GM12878 (cell line): Measurements from ENCODE around the gene HYI. TPM values are rescaled to one million over a fixed set of nuclear protein-coding genes. Genes with fewer than 3 reads are reported as not detected.

Source experiments
- ATAC-seq: fragments of 200-7000 bp; cut with Tn5 transposase; 3 replicates; pipeline ENCODE4 v1.9.1; 2020; ENCODE audit warnings: mild to moderate bottlenecking, moderate library complexity
- BruUV-seq: library from RNA; stranded (reverse); fragments of 400-500 nt; replicated peaks from 2 replicates; lab custom pipeline; 2021; lab: Mats Ljungman, UMichigan
- CTCF ChIA-PET: fragments of 300-600 bp; sonication (Branson Sonifier 250); formaldehyde crosslinking; extraction: SDS; loops from one replicate; lab custom pipeline; 2021; ENCODE audit warnings: inconsistent platforms; lab: Yijun Ruan, JAX
- POLR2A ChIA-PET: fragments of 350-600 bp; formaldehyde crosslinking; extraction: SDS; loops from one replicate; lab custom pipeline; 2021; ENCODE audit warnings: inconsistent platforms; lab: Charles Lee
- RAD21 ChIA-PET: fragments of 300-600 bp; sonication (Branson Sonifier 250); formaldehyde crosslinking; loops from one replicate; lab custom pipeline; 2023; ENCODE audit warnings: antibody characterized with exemption; ENCODE audit not compliant: unreplicated experiment; lab: Charles Lee
- SMC1A ChIA-PET: fragments of 300-600 bp; sonication (Branson Sonifier 250); formaldehyde crosslinking; loops from one replicate; lab custom pipeline; 2023; ENCODE audit not compliant: unreplicated experiment, uncharacterized antibody; lab: Charles Lee
- DNase-seq: peaks from one replicate; pipeline ENCODE4 v3.0.0-alpha.2; 2011; ENCODE audit warnings: low read depth, low spot score
- FAIRE-seq: peaks from 3 replicates; lab custom pipeline; 2011; peaks lifted over from hg19 to GRCh38; lab: Jason Lieb, UNC
- H2AFZ ChIP-seq: 2 replicates; pipeline ENCODE4 v1.6.0; 2011; ENCODE audit warnings: low read depth, low read length, control low read depth; ENCODE audit not compliant: control insufficient read depth
- H3K27ac ChIP-seq: 2 replicates; pipeline ENCODE4 v1.5.1; 2011; ENCODE audit warnings: control low read depth; ENCODE audit not compliant: control insufficient read depth, insufficient read depth
- H3K27me3 ChIP-seq, 2 experiments: replicated peaks in 1 of 2; 2 replicates each; pipeline versions ENCODE4 v1.6.0 to v1.6.1; 2011; ENCODE audit warnings: low read length in 1 of 2; ENCODE audit not compliant: control insufficient read depth in 2 of 2, insufficient read depth in 2 of 2
- H3K36me3 ChIP-seq, 2 experiments: 2 replicates each; pipeline ENCODE4 v1.5.1; 2011; ENCODE audit warnings: low read length in 1 of 2; ENCODE audit not compliant: control insufficient read depth in 2 of 2, insufficient read depth in 2 of 2
- H3K4me1 ChIP-seq: 2 replicates; pipeline ENCODE4 v1.6.1; 2011; ENCODE audit warnings: mild to moderate bottlenecking, low read length, moderate library complexity, mixed read lengths; ENCODE audit not compliant: control insufficient read depth, insufficient read depth
- H3K4me2 ChIP-seq: 2 replicates; pipeline ENCODE4 v1.6.0; 2011; ENCODE audit warnings: control low read depth; ENCODE audit not compliant: control insufficient read depth, insufficient read depth
- H3K4me3 ChIP-seq: fragments of 200-600 bp; sonication (generic); 2 replicates; pipeline ENCODE4 v1.5.1; 2016
- H3K79me2 ChIP-seq: 2 replicates; pipeline ENCODE4 v1.6.0; 2011; ENCODE audit warnings: low read length; ENCODE audit not compliant: control insufficient read depth, insufficient read depth
- H3K9ac ChIP-seq: 2 replicates; pipeline ENCODE4 v1.8.0; 2011; ENCODE audit warnings: low read length, control low read depth, mixed read lengths; ENCODE audit not compliant: control insufficient read depth, insufficient read depth
- H3K9me3 ChIP-seq: replicated peaks from 3 replicates; pipeline ENCODE4 v1.5.1; 2011; ENCODE audit warnings: mild to moderate bottlenecking, low read length; ENCODE audit not compliant: control insufficient read depth, insufficient read depth
- H4K20me1 ChIP-seq: 2 replicates; pipeline ENCODE4 v1.6.0; 2011; ENCODE audit not compliant: control insufficient read depth, insufficient read depth
- CBX3 ChIP-seq: fragments of 200-600 bp; sonication (generic); IDR thresholded peaks from 2 replicates; pipeline ENCODE4 v1.6.1; 2016; ENCODE audit warnings: low read depth, borderline replicate concordance
- CEBPB ChIP-seq, 2 experiments: fragments of 150-350 bp in 1 of 2; IDR thresholded peaks; 2 replicates each; pipeline ENCODE4 v1.6.1; 2012 to 2014; ENCODE audit warnings: low read depth in 2 of 2, low read length in 2 of 2, borderline replicate concordance in 1 of 2, inconsistent platforms in 1 of 2
- HDAC6 ChIP-seq: fragments of 200-600 bp; sonication (generic); IDR thresholded peaks from one replicate; pipeline ENCODE4 v1.8.0; 2017; ENCODE audit warnings: antibody characterized with exemption; ENCODE audit not compliant: unreplicated experiment
- IRF4 ChIP-seq: IDR thresholded peaks from 2 replicates; pipeline ENCODE4 v1.6.1; 2011; ENCODE audit warnings: low read depth, low read length
- KDM1A ChIP-seq: fragments of 200-600 bp; sonication (generic); IDR thresholded peaks from 2 replicates; pipeline ENCODE4 v1.6.1; 2016; ENCODE audit warnings: borderline replicate concordance
- LARP7 ChIP-seq: fragments of 450-650 bp; IDR thresholded peaks from 2 replicates; pipeline ENCODE4 v1.6.1; 2017; ENCODE audit warnings: mild to moderate bottlenecking
- NBN ChIP-seq: fragments of 450-650 bp; IDR thresholded peaks from 2 replicates; pipeline ENCODE4 v1.6.1; 2016
- NFYB ChIP-seq: IDR thresholded peaks from 2 replicates; pipeline ENCODE4 v1.6.1; 2011; ENCODE audit warnings: low read depth, mild to moderate bottlenecking, low read length, improper control_type of control experiment, moderate library complexity; ENCODE audit not compliant: insufficient read depth
- NR2F1 ChIP-seq: fragments of 450-650 bp; conservative IDR thresholded peaks from 2 replicates; pipeline ENCODE4 v1.6.1; 2017; ENCODE audit warnings: mild to moderate bottlenecking
- ZBED1 ChIP-seq: IDR thresholded peaks from 2 replicates; pipeline ENCODE4 v1.6.1; 2016; ENCODE audit warnings: borderline replicate concordance
- ZBTB4 ChIP-seq: fragments of 450-650 bp; formaldehyde crosslinking; IDR thresholded peaks from 2 replicates; pipeline ENCODE4 v1.4.0; 2022; ENCODE audit warnings: mild to moderate bottlenecking, moderate library complexity
- ZNF274 ChIP-seq: IDR thresholded peaks from one replicate; pipeline ENCODE4 v1.8.0; 2011; ENCODE audit not compliant: insufficient read length, insufficient read depth
- WGBS: methylation state at CpG from one replicate; pipeline ENCODE4 v1.1.6; 2016; ENCODE audit warnings: low lambda C conversion rate; ENCODE audit not compliant: insufficient replicate concordance, insufficient coverage; ENCODE audit errors: missing lambda C conversion rate; 5-methylcytosine and 5-hydroxymethylcytosine counted together
- in situ Hi-C: fragments of 300-500 bp; cut with MboI; formaldehyde crosslinking; loops from 9 replicates; pipeline ENCODE4 v1.14.3; 2018; ENCODE audit warnings: mixed read lengths
- intact Hi-C: fragments of 100-400 bp; cut with micrococcal nuclease; formaldehyde crosslinking; loops from one replicate; pipeline ENCODE4 v1.14.2; 2022; ENCODE audit not compliant: unreplicated experiment
- polyA plus RNA-seq, 11 experiments: library from polyadenylated mRNA; depleted of rRNA in 4 of 11; unstranded in 6 of 11; stranded (reverse) in 5 of 11; fragments of >200 nt; fragmentation: Nextera tagmentation in 4 of 11; fragmentation: Illumina TruSeq in 1 of 11; extraction: Ambion mirVana in 4 of 11; extraction: Trizol in 1 of 11; gene quantifications; 1 replicate in 1 of 11; 2 replicates in 10 of 11; pipeline versions ENCODE4 v1.2.1 to v1.2.3, GENCODE V29; 2011 to 2016; ENCODE audit warnings: inconsistent platforms in 2 of 11, missing spikeins in 2 of 11, low read depth in 1 of 11
- total RNA-seq, 4 experiments: library from RNA; depleted of rRNA in 3 of 4; stranded (reverse); fragments of >200 nt in 3 of 4; fragmentation: Illumina TruSeq in 1 of 4; extraction: Trizol in 1 of 4; gene quantifications; 2 replicates each; pipeline versions ENCODE4 v1.2.1 to v1.2.3, GENCODE V29; 2013 to 2021

The HYI gene
- total and polyA plus RNA-seq, 10 of the 15 experiments (the other 5 are each of a cell fraction or from before 2014, with no cell fraction given), result 0.27 to 5.5 (median 2.0) TPM

GRCh38 chr1:43466403-43466802, 12.7 kb upstream of the HYI start:
- CTCF ChIA-PET, result interaction anchor here (0.6 to 1.9 kb wide), 2 partner anchors 12 to 612 kb away, joined by 3 to 8 read pairs; partner anchors contain the start of gene HYI
- no peaks in the 10 kb centered on the region for H4K20me1 ChIP-seq
- no TSS peak for BruUV-seq
- SMC1A ChIA-PET, result interaction anchor here (1.9 kb wide), 1 partner anchor 12 kb away, joined by 5 read pairs; no protein-coding TSS in a partner anchor
- RAD21 ChIA-PET, result no interaction called here
- no peaks in the 10 kb centered on the region; a peak in 1 of 4 replicates for H3K27me3 ChIP-seq
- H3K4me1 ChIP-seq, result no peaks in the 10 kb centered on the region; the same call in 1 of the 2 replicates
- no peak overlapping the region for H3K9ac ChIP-seq
- POLR2A ChIA-PET, result no interaction called here
- no peak overlapping the region for H3K4me3 ChIP-seq
- H3K36me3 ChIP-seq, result no peaks in the 10 kb centered on the region; a peak in 1 of 4 replicates
- H3K9me3 ChIP-seq, result no peaks in the 10 kb centered on the region
- no peaks in the 10 kb centered on the region for H3K79me2 ChIP-seq
- no peak for DNase-seq
- WGBS, result 68% methylated on average over 2 of the region's 2 CpGs
- intact Hi-C loops (no loop called here), in situ Hi-C loops (no loop called here)
- no peak overlapping the region for H3K4me2 ChIP-seq
- H2AFZ ChIP-seq, result no peak overlapping the region
- FAIRE-seq, result no peak
- H3K27ac ChIP-seq, result no peak overlapping the region
- TF ChIP-seq NFYB, result no peak
- no peak for ATAC-seq

- DNase-seq, result no peak
- H4K20me1 ChIP-seq, result no peaks in the 10 kb centered on the region
- H2AFZ ChIP-seq, result no peak overlapping the region
- FAIRE-seq, result no peak
- POLR2A ChIA-PET, result no interaction called here
- CTCF ChIA-PET, result interaction anchor here (0.7 to 1.2 kb wide), 2 partner anchors 10 to 620 kb away, joined by 3 to 4 read pairs; no protein-coding TSS in a partner anchor
- H3K27me3 ChIP-seq, result no peaks in the 10 kb centered on the region; a peak in 1 of 4 replicates
- ATAC-seq, result no peak
- RAD21 ChIA-PET, result no interaction called here
- in situ Hi-C loops, result no loop called here
- H3K79me2 ChIP-seq, result no peaks in the 10 kb centered on the region
- H3K4me2 ChIP-seq, result no peak overlapping the region
- H3K9me3 ChIP-seq, result no peaks in the 10 kb centered on the region
- no peaks in the 10 kb centered on the region; the same call in 1 of the 2 replicates for H3K4me1 ChIP-seq
- H3K4me3 ChIP-seq, result no peak overlapping the region
- 13% methylated on average over 3 of the region's 3 CpGs for WGBS
- SMC1A ChIA-PET, result no interaction called here
- no TSS peak for BruUV-seq
- H3K9ac ChIP-seq, result no peak overlapping the region
- H3K36me3 ChIP-seq, result no peaks in the 10 kb centered on the region; a peak in 1 of 4 replicates
- no peak overlapping the region for H3K27ac ChIP-seq
- intact Hi-C loops, result no loop called here
- TF ChIP-seq ZBTB4 (CRISPR knock-in tag) (no peak), CBX3 (no peak), ZNF274 (no peak), LARP7 (no peak), KDM1A (no peak), HDAC6 (no peak), ZBED1 (no peak), NR2F1 (no peak), CEBPB (IDR thresholded peaks at IDR 0.05; ENCODE audit: borderline replicate concordance in 1 of 2, low read depth in 2 of 2, low read length in 2 of 2) (no peak), NBN (no peak), IRF4 (no peak)
Measured at GRCh38 chr1:43465505-43466067, 11.9 kb upstream of the HYI start.
